Panc1 (cell line): ENCODE results near the gene UPF1. TPM values are rescaled to one million over a fixed set of nuclear protein-coding genes. Genes with fewer than 3 reads are reported as not detected.

Experiments
- ATAC-seq: fragments of 200-7000 bp; cut with Tn5 transposase; 2 replicates; pipeline ENCODE4 v1.9.1; 2020; ENCODE audit warnings: mild to moderate bottlenecking, moderate library complexity
- BruUV-seq: library from RNA; stranded (reverse); fragments of 400-500 nt; replicated peaks from 2 replicates; lab custom pipeline; 2021; lab: Mats Ljungman, UMichigan
- CTCF ChIA-PET: fragments of 300-600 bp; sonication (Branson Sonifier 250); formaldehyde crosslinking; loops from one replicate; lab custom pipeline; 2022; ENCODE audit warnings: antibody characterized with exemption; lab: Charles Lee
- POLR2A ChIA-PET: fragments of 300-600 bp; sonication (Branson Sonifier 250); formaldehyde crosslinking; loops from one replicate; lab custom pipeline; 2022; ENCODE audit warnings: antibody characterized with exemption; lab: Charles Lee
- DNase-seq: peaks from one replicate; pipeline ENCODE4 v3.0.0-alpha.2; 2010; ENCODE audit warnings: low read depth, low spot score
- H3K27ac ChIP-seq: 2 replicates; pipeline ENCODE4 v1.5.1; 2011; ENCODE audit warnings: mild to moderate bottlenecking, low read length, inconsistent platforms
- H3K27me3 ChIP-seq: fragments of 200-500 bp; sonication (Bioruptor generic); 2 replicates; pipeline ENCODE4 v1.6.0; 2014; ENCODE audit warnings: low read length, inconsistent platforms; ENCODE audit not compliant: control insufficient read depth, insufficient read depth
- H3K36me3 ChIP-seq: fragments of 200-500 bp; sonication (Bioruptor generic); 2 replicates; pipeline ENCODE4 v1.5.1; 2014; ENCODE audit warnings: inconsistent platforms, mild to moderate bottlenecking, low read length, moderate library complexity; ENCODE audit not compliant: control insufficient read depth, insufficient read depth
- H3K4me1 ChIP-seq: 2 replicates; pipeline ENCODE4 v1.5.1; 2011; ENCODE audit warnings: inconsistent platforms, mild to moderate bottlenecking, low read length, moderate library complexity; ENCODE audit not compliant: control insufficient read depth, insufficient read depth
- H3K4me3 ChIP-seq, 2 experiments: 2 replicates each; pipeline ENCODE4 v1.5.1; 2011 to 2012; ENCODE audit warnings: low read depth in 2 of 2, low read length in 2 of 2, mild to moderate bottlenecking in 2 of 2, inconsistent platforms in 1 of 2, moderate library complexity in 1 of 2
- H3K9me3 ChIP-seq: fragments of 200-500 bp; sonication (Bioruptor generic); 2 replicates; pipeline ENCODE4 v1.5.1; 2014; ENCODE audit warnings: low read depth, mild to moderate bottlenecking, inconsistent platforms, low read length, moderate library complexity; ENCODE audit not compliant: control insufficient read depth, insufficient read depth
- CTCF ChIP-seq: fragments of 450-650 bp; IDR thresholded peaks from 2 replicates; pipeline ENCODE4 v1.5.1; 2017; ENCODE audit warnings: mild to moderate bottlenecking
- POLR2AphosphoS5 ChIP-seq: IDR thresholded peaks from 2 replicates; pipeline ENCODE4 v1.6.1; 2012; ENCODE audit warnings: mild to moderate bottlenecking, low read depth, low read length, moderate library complexity
- SIN3A ChIP-seq: IDR thresholded peaks from 2 replicates; pipeline ENCODE4 v1.6.1; 2012; ENCODE audit warnings: low read depth, mild to moderate bottlenecking, low read length, moderate library complexity, borderline replicate concordance; ENCODE audit not compliant: insufficient read depth
- TCF7L2 ChIP-seq: IDR thresholded peaks from 2 replicates; pipeline ENCODE4 v1.6.1; 2011; ENCODE audit warnings: mild to moderate bottlenecking, low read depth, low read length, inconsistent platforms
- in situ Hi-C: cut with HindIII; loops from 2 replicates; pipeline ENCODE4 v1.10.0; 2016; ENCODE audit warnings: low sequenced_read_pairs, low pct_unique_long_range_greater_than_20kb
- intact Hi-C: fragments of 100-400 bp; cut with micrococcal nuclease; formaldehyde crosslinking; loops from one replicate; pipeline ENCODE4 v1.10.0; 2022; ENCODE audit not compliant: unreplicated experiment
- total RNA-seq: library from RNA; stranded (reverse); gene quantifications from one replicate; pipeline ENCODE4 v1.2.1, GENCODE V29; 2021; ENCODE audit not compliant: unreplicated experiment
- TF ChIP-seq, protein P1 (sequence below), 2 experiments: IDR thresholded peaks; 2 replicates each; pipeline ENCODE4 v1.6.1; 2011 to 2012; ENCODE audit warnings: low read depth in 2 of 2, control low read depth in 1 of 2, low read length in 1 of 2, mild to moderate bottlenecking in 1 of 2, moderate library complexity in 1 of 2; ENCODE audit not compliant: insufficient read depth in 1 of 2

The UPF1 gene
- total RNA-seq, 1 experiment from 2014 or later: 62.2 TPM

DNA sequence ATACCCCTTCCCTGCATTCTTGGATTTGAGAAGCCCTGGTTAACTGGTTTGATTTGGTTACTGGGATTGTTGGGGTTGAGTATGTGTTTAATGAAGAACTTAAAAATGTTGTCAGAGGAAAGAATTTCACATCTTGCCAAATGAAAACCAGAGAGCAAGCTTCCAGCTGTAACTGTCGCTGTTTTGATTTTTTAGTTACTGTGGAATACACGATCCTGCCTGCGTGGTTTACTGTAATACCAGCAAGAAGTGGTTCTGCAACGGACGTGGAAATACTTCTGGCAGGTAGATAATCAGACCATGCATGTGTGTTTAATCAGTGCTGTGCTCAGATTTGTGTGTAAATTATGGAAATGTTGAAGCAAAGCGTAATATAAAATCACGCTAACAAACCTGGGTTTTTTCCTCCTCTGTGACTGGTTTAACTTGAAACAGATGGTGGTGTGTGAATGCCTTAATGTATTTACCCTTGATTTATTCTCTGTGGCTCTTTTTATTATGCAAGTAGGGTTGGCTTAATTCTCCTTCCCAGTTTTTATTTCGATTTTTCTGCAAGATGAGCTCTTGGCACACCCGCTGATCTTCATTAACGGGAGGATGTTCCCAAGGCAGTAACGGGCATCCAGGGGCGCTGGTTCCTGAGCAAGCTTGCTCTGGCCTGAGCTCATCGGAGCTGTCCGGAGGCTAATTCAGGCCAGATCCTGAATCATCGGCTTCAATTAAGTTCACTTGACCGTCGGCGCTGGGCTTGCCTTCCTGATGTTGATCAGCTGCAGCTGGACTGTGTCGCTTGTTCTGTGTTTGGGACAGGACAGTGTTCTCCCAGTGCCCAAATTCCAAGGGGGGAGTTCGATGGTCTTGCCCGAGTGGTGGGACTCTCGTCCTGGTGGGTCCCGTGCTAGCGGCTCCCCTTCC is 16.0 kb downstream of the UPF1 start:
- CTCF ChIA-PET: interaction anchor here (0.6 to 1.2 kb wide), 7 partner anchors 9 to 292 kb away, joined by 3 to 12 read pairs (median 4); no protein-coding TSS in a partner anchor
- in situ Hi-C loops: no loop called here
- Histone ChIP-seq H3K9me3 (no peaks in the 10 kb centered on the region), H3K27me3 (no peaks in the 10 kb centered on the region), H3K27ac (no peak overlapping the region), H3K4me1 (no peaks in the 10 kb centered on the region), H3K4me3 (no peak overlapping the region), H3K36me3 (no peaks in the 10 kb centered on the region; the same call in 1 of the 2 replicates)
- TF ChIP-seq, protein P1, sequence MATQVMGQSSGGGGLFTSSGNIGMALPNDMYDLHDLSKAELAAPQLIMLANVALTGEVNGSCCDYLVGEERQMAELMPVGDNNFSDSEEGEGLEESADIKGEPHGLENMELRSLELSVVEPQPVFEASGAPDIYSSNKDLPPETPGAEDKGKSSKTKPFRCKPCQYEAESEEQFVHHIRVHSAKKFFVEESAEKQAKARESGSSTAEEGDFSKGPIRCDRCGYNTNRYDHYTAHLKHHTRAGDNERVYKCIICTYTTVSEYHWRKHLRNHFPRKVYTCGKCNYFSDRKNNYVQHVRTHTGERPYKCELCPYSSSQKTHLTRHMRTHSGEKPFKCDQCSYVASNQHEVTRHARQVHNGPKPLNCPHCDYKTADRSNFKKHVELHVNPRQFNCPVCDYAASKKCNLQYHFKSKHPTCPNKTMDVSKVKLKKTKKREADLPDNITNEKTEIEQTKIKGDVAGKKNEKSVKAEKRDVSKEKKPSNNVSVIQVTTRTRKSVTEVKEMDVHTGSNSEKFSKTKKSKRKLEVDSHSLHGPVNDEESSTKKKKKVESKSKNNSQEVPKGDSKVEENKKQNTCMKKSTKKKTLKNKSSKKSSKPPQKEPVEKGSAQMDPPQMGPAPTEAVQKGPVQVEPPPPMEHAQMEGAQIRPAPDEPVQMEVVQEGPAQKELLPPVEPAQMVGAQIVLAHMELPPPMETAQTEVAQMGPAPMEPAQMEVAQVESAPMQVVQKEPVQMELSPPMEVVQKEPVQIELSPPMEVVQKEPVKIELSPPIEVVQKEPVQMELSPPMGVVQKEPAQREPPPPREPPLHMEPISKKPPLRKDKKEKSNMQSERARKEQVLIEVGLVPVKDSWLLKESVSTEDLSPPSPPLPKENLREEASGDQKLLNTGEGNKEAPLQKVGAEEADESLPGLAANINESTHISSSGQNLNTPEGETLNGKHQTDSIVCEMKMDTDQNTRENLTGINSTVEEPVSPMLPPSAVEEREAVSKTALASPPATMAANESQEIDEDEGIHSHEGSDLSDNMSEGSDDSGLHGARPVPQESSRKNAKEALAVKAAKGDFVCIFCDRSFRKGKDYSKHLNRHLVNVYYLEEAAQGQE (IDR thresholded peaks at IDR 0.05; ENCODE audit: insufficient read depth in 1 of 2, low read depth in 2 of 2, low read length in 1 of 2): no peak
- TF ChIP-seq POLR2AphosphoS5: no peak
- TF ChIP-seq CTCF: peak; percentile 68
- POLR2A ChIA-PET: no interaction called here
- BruUV-seq: no TSS peak
- intact Hi-C loops: loop anchor here (5.0 to 10.0 kb wide), 2 partner anchors 63 to 256 kb away; no protein-coding TSS in a partner anchor
- DNase-seq (no peak), ATAC-seq (no peak)

- DNase-seq (no peak), ATAC-seq (no peak)
- TF ChIP-seq POLR2AphosphoS5 (no peak), SIN3A (no peak), CTCF (no peak), TCF7L2 (no peak)
- TF ChIP-seq, protein P1 (IDR thresholded peaks at IDR 0.05; ENCODE audit: insufficient read depth in 1 of 2, low read depth in 2 of 2, low read length in 1 of 2): no peak
Observed at GRCh38 chr19:18848878-18849661, 17.3 kb downstream of the UPF1 start.

More at GRCh38 chr19:18848878-18849661, 17.3 kb downstream of the UPF1 start:
- Histone ChIP-seq H3K27me3 (no peaks in the 10 kb centered on the region), H3K4me3 (no peak overlapping the region), H3K9me3 (no peaks in the 10 kb centered on the region), H3K4me1 (no peaks in the 10 kb centered on the region), H3K36me3 (no peaks in the 10 kb centered on the region; the same call in 1 of the 2 replicates), H3K27ac (no peak overlapping the region)
- ChIA-PET POLR2A (no interaction called here), CTCF (no interaction called here)
- in situ Hi-C loops (no loop called here), intact Hi-C loops (loop anchor here (5.0 to 10.0 kb wide), 2 partner anchors 64 to 257 kb away; no protein-coding TSS in a partner anchor)
- TSS peak; percentile 30 for BruUV-seq
